ENCODE data around the gene INTS3. TPM values are rescaled to one million over a fixed set of nuclear protein-coding genes. Genes with fewer than 3 reads are reported as not detected.

INTS3 gene
- total RNA-seq, 5 donors from 2014 or later (not counting 1 experiment from before 2014, with no cell fraction given) = 45.9 to 57.7 (median 48.5) TPM

- ChIA-PET CTCF (interaction anchor here (0.9 to 1.0 kb wide), 2 partner anchors 39 to 95 kb away, joined by 3 to 6 read pairs; partner anchors contain the start of gene CHTOP (in 1 of the 2)), POLR2A (interaction anchor here (0.7 to 1.4 kb wide), 4 partner anchors 95 to 493 kb away, joined by 3 to 10 read pairs (median 4); partner anchors contain the start of genes CHTOP (in 1 of the 2) and RPS27 (in 1 of the 2))
- Histone ChIP-seq H3K27ac (ENCODE audit: low read length) (peak overlapping the region; percentile 95), H3K9me3 (no peaks in the 10 kb centered on the region), H3K4me1 (ENCODE audit: control insufficient read depth in 1 of 2, extremely low read depth in 1 of 2, insufficient read depth in 2 of 2, low read length in 2 of 2) (peaks cover 8 to 26% of the 10 kb centered on the region in 2 experiments), H3K36me3 (ENCODE audit: control insufficient read depth in 2 of 2, extremely low read depth in 1 of 2, insufficient read depth in 1 of 2, low read length in 1 of 2) (peaks cover 0 to 4% of the 10 kb centered on the region in 2 donors), H3K4me3 (ENCODE audit: control insufficient read depth in 1 of 2, extremely low read depth in 1 of 2, low read length in 1 of 2) (peak overlapping the region; percentile 82 to 92), H3K27me3 (replicated peaks in 1 of 2; ENCODE audit: control insufficient read depth in 2 of 2, extremely low read depth in 1 of 2, insufficient read depth in 2 of 2, low read length in 1 of 2) (no peaks in the 10 kb centered on the region)
- no peaks in the 10 kb centered on the region for H3K9me3 Mint-ChIP-seq
- 0% methylated on average over 4 of the region's 19 CpGs for WGBS (ENCODE audit: insufficient coverage)
- no peaks in the 10 kb centered on the region for H3K27me3 Mint-ChIP-seq
- H3K4me1 Mint-ChIP-seq = peaks cover 24 to 32% (median 31%) of the 10 kb centered on the region in 3 donors
- ATAC-seq (replicated peaks in 1 of 4) (peak in 1 of 4 experiments; percentile 13), DNase-seq (peak in 29 of 35 experiments; percentile 3 to 42 (median 25))
- peak overlapping the region; percentile 98 to 99 for H3K27ac Mint-ChIP-seq
- peaks cover 6% of the 10 kb centered on the region for H3K36me3 Mint-ChIP-seq
- peak overlapping the region; percentile 91 to 95 (median 91) for H3K4me3 Mint-ChIP-seq
These were observed 636 bp downstream of the INTS3 start for GRCh38 chr1:153728305-153729066.

- no peak for ATAC-seq (replicated peaks in 1 of 4)
- CTCF ChIA-PET = no interaction called here
- H3K9me3 ChIP-seq = no peaks in the 10 kb centered on the region
- H3K27ac ChIP-seq (ENCODE audit: low read length) = no peak overlapping the region
- Mint-ChIP-seq H3K4me3 (no peak overlapping the region), H3K9me3 (no peaks in the 10 kb centered on the region), H3K27me3 (no peaks in the 10 kb centered on the region), H3K27ac (peak overlapping the region; percentile 69 to 74), H3K36me3 (peaks cover 10% of the 10 kb centered on the region), H3K4me1 (peaks cover 24 to 45% (median 41%) of the 10 kb centered on the region in 3 donors)
- H3K4me3 ChIP-seq (ENCODE audit: control insufficient read depth in 1 of 2, extremely low read depth in 1 of 2, low read length in 1 of 2) = no peak overlapping the region
- H3K4me1 ChIP-seq (ENCODE audit: control insufficient read depth in 1 of 2, extremely low read depth in 1 of 2, insufficient read depth in 2 of 2, low read length in 2 of 2) = peaks cover 8 to 26% of the 10 kb centered on the region in 2 experiments
- no peak for DNase-seq
- H3K27me3 ChIP-seq (replicated peaks in 1 of 2; ENCODE audit: control insufficient read depth in 2 of 2, extremely low read depth in 1 of 2, insufficient read depth in 2 of 2, low read length in 1 of 2) = no peaks in the 10 kb centered on the region
- POLR2A ChIA-PET = no interaction called here
- WGBS (ENCODE audit: insufficient coverage) = 70% methylated on average over 4 of the region's 5 CpGs
- peaks cover 0 to 4% of the 10 kb centered on the region in 2 donors for H3K36me3 ChIP-seq (ENCODE audit: control insufficient read depth in 2 of 2, extremely low read depth in 1 of 2, insufficient read depth in 1 of 2, low read length in 1 of 2)
These were observed 2.7 kb downstream of the INTS3 start for GRCh38 chr1:153730468-153730988.

- CTCF ChIA-PET = no interaction called here
- Mint-ChIP-seq H3K4me1 (peaks cover 16 to 42% (median 35%) of the 10 kb centered on the region in 3 donors), H3K9me3 (no peaks in the 10 kb centered on the region), H3K27me3 (no peaks in the 10 kb centered on the region), H3K36me3 (peaks cover 10% of the 10 kb centered on the region), H3K4me3 (no peak overlapping the region), H3K27ac (no peak overlapping the region)
- Histone ChIP-seq H3K27ac (ENCODE audit: low read length) (no peak overlapping the region), H3K27me3 (replicated peaks in 1 of 2; ENCODE audit: control insufficient read depth in 2 of 2, extremely low read depth in 1 of 2, insufficient read depth in 2 of 2, low read length in 1 of 2) (no peaks in the 10 kb centered on the region), H3K9me3 (no peaks in the 10 kb centered on the region), H3K4me1 (ENCODE audit: control insufficient read depth in 1 of 2, extremely low read depth in 1 of 2, insufficient read depth in 2 of 2, low read length in 2 of 2) (peaks cover 6 to 12% of the 10 kb centered on the region in 2 experiments), H3K4me3 (ENCODE audit: control insufficient read depth in 1 of 2, extremely low read depth in 1 of 2, low read length in 1 of 2) (no peak overlapping the region), H3K36me3 (ENCODE audit: control insufficient read depth in 2 of 2, extremely low read depth in 1 of 2, insufficient read depth in 1 of 2, low read length in 1 of 2) (peaks cover 0 to 4% of the 10 kb centered on the region in 2 donors)
- 80% methylated on average over 1 of the region's 1 CpG for WGBS (ENCODE audit: insufficient coverage)
- ATAC-seq (replicated peaks in 1 of 4) (no peak), DNase-seq (no peak)
- POLR2A ChIA-PET = interaction anchor here in 1 of 2 donors (0.6 kb wide), 1 partner anchor 159 kb away, joined by 14 read pairs; no protein-coding TSS in a partner anchor
These were observed 6.1 kb downstream of the INTS3 start for GRCh38 chr1:153733970-153734369.

- H3K4me3 ChIP-seq (ENCODE audit: control insufficient read depth in 1 of 2, extremely low read depth in 1 of 2, low read length in 1 of 2) = no peak overlapping the region
- peaks cover 4 to 6% of the 10 kb centered on the region in 2 experiments for H3K4me1 ChIP-seq (ENCODE audit: control insufficient read depth in 1 of 2, extremely low read depth in 1 of 2, insufficient read depth in 2 of 2, low read length in 2 of 2)
- H3K9me3 ChIP-seq = no peaks in the 10 kb centered on the region
- no peaks in the 10 kb centered on the region for H3K27me3 ChIP-seq (replicated peaks in 1 of 2; ENCODE audit: control insufficient read depth in 2 of 2, extremely low read depth in 1 of 2, insufficient read depth in 2 of 2, low read length in 1 of 2)
- 100% methylated on average over 1 of the region's 3 CpGs for WGBS (ENCODE audit: insufficient coverage)
- peaks cover 11 to 36% (median 30%) of the 10 kb centered on the region in 3 donors for H3K4me1 Mint-ChIP-seq
- H3K36me3 ChIP-seq (ENCODE audit: control insufficient read depth in 2 of 2, extremely low read depth in 1 of 2, insufficient read depth in 1 of 2, low read length in 1 of 2) = peaks cover 0 to 4% of the 10 kb centered on the region in 2 donors
- ChIA-PET POLR2A (interaction anchor here (0.6 kb wide), 2 partner anchors 100 to 158 kb away, joined by 4 to 14 read pairs; no protein-coding TSS in a partner anchor), CTCF (no interaction called here)
- H3K4me3 Mint-ChIP-seq = no peak overlapping the region
- peaks cover 10% of the 10 kb centered on the region for H3K36me3 Mint-ChIP-seq
- DNase-seq (no peak), ATAC-seq (replicated peaks in 1 of 4) (no peak)
- H3K27ac Mint-ChIP-seq = no peak overlapping the region
- H3K27me3 Mint-ChIP-seq = no peaks in the 10 kb centered on the region
- no peaks in the 10 kb centered on the region for H3K9me3 Mint-ChIP-seq
- H3K27ac ChIP-seq (ENCODE audit: low read length) = no peak overlapping the region
These were observed 6.7 kb downstream of the INTS3 start for GRCh38 chr1:153734396-153735089.

- Mint-ChIP-seq H3K9me3 (no peaks in the 10 kb centered on the region), H3K4me3 (no peak overlapping the region), H3K27ac (no peak overlapping the region), H3K36me3 (peaks cover 10% of the 10 kb centered on the region), H3K27me3 (no peaks in the 10 kb centered on the region), H3K4me1 (peaks cover 9 to 31% (median 24%) of the 10 kb centered on the region in 3 donors)
- no peaks in the 10 kb centered on the region for H3K27me3 ChIP-seq (replicated peaks in 1 of 2; ENCODE audit: control insufficient read depth in 2 of 2, extremely low read depth in 1 of 2, insufficient read depth in 2 of 2, low read length in 1 of 2)
- peaks cover 2 to 6% of the 10 kb centered on the region in 2 experiments for H3K4me1 ChIP-seq (ENCODE audit: control insufficient read depth in 1 of 2, extremely low read depth in 1 of 2, insufficient read depth in 2 of 2, low read length in 2 of 2)
- no peaks in the 10 kb centered on the region for H3K9me3 ChIP-seq
- ChIA-PET CTCF (no interaction called here), POLR2A (no interaction called here)
- WGBS (ENCODE audit: insufficient coverage) = 100% methylated on average over 2 of the region's 3 CpGs
- H3K36me3 ChIP-seq (ENCODE audit: control insufficient read depth in 2 of 2, extremely low read depth in 1 of 2, insufficient read depth in 1 of 2, low read length in 1 of 2) = peaks cover 0 to 4% of the 10 kb centered on the region in 2 donors
- no peak for ATAC-seq (replicated peaks in 1 of 4)
- no peak for DNase-seq
- no peak overlapping the region for H3K27ac ChIP-seq (ENCODE audit: low read length)
- no peak overlapping the region for H3K4me3 ChIP-seq (ENCODE audit: control insufficient read depth in 1 of 2, extremely low read depth in 1 of 2, low read length in 1 of 2)
These were observed 7.2 kb downstream of the INTS3 start for GRCh38 chr1:153735090-153735420.

- no peak for ATAC-seq (replicated peaks in 1 of 4)
- Mint-ChIP-seq H3K9me3 (no peaks in the 10 kb centered on the region), H3K36me3 (peaks cover 39% of the 10 kb centered on the region), H3K4me1 (peaks cover 9 to 24% (median 14%) of the 10 kb centered on the region in 3 donors), H3K4me3 (no peak overlapping the region), H3K27ac (no peak overlapping the region), H3K27me3 (no peaks in the 10 kb centered on the region)
- no peaks in the 10 kb centered on the region for H3K27me3 ChIP-seq (replicated peaks in 1 of 2; ENCODE audit: control insufficient read depth in 2 of 2, extremely low read depth in 1 of 2, insufficient read depth in 2 of 2, low read length in 1 of 2)
- H3K9me3 ChIP-seq = no peaks in the 10 kb centered on the region
- H3K27ac ChIP-seq (ENCODE audit: low read length) = no peak overlapping the region
- no peak for DNase-seq
- 100% methylated on average over 1 of the region's 2 CpGs for WGBS (ENCODE audit: insufficient coverage)
- CTCF ChIA-PET = interaction anchor here in 1 of 2 donors (0.9 kb wide), 1 partner anchor 9 kb away, joined by 3 read pairs; no protein-coding TSS in a partner anchor
- H3K4me1 ChIP-seq (ENCODE audit: control insufficient read depth in 1 of 2, extremely low read depth in 1 of 2, insufficient read depth in 2 of 2, low read length in 2 of 2) = no peaks in the 10 kb centered on the region
- H3K36me3 ChIP-seq (ENCODE audit: control insufficient read depth in 2 of 2, extremely low read depth in 1 of 2, insufficient read depth in 1 of 2, low read length in 1 of 2) = peaks cover 7 to 55% of the 10 kb centered on the region in 2 donors
- H3K4me3 ChIP-seq (ENCODE audit: control insufficient read depth in 1 of 2, extremely low read depth in 1 of 2, low read length in 1 of 2) = no peak overlapping the region
- POLR2A ChIA-PET = no interaction called here
These were observed 14.1 kb downstream of the INTS3 start for GRCh38 chr1:153741986-153742385.

Measured in T-cell (primary cell).